Measurements from ENCODE around the gene P2RX4.

The P2RX4 gene

DNA sequence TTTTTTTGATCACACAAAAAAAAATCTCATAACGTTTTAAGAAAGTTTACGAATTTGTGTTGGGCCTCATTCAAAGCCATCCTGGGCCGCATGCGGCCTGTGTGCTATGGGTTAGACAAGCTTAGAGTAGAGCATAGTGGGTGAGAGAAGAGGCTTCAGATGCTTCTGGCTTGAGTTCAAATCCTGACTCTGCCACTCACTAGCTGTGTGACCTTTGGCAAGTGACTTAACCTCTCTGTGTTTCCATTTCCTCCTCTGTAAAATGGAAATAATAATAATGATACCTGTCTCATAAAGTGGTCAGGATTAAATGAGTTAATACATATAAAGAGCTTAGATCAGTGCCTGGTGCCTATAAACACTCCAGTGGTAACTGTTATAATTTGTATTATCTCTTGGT is 6.2 kb downstream of the P2RX4 start:
- TF ChIP-seq ZFX (IDR thresholded peaks at IDR 0.05), result no peak
- TF ChIP-seq, protein P1, sequence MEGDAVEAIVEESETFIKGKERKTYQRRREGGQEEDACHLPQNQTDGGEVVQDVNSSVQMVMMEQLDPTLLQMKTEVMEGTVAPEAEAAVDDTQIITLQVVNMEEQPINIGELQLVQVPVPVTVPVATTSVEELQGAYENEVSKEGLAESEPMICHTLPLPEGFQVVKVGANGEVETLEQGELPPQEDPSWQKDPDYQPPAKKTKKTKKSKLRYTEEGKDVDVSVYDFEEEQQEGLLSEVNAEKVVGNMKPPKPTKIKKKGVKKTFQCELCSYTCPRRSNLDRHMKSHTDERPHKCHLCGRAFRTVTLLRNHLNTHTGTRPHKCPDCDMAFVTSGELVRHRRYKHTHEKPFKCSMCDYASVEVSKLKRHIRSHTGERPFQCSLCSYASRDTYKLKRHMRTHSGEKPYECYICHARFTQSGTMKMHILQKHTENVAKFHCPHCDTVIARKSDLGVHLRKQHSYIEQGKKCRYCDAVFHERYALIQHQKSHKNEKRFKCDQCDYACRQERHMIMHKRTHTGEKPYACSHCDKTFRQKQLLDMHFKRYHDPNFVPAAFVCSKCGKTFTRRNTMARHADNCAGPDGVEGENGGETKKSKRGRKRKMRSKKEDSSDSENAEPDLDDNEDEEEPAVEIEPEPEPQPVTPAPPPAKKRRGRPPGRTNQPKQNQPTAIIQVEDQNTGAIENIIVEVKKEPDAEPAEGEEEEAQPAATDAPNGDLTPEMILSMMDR (conservative IDR thresholded peaks at IDR 0.05), result no peak

DNA sequence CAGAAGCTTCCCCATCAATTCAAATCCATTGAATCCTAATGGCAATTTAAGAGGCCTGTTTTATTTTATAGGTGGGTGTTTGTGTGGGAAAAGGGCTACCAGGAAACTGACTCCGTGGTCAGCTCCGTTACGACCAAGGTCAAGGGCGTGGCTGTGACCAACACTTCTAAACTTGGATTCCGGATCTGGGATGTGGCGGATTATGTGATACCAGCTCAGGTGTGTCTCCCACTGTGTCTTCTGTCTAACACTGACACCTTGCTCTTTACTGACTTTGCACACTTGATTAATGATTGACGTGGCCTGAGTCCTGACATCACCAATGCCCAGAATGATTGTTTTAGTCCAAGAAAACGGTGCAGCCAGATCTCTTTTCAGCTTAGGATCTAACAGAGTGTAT is 7.1 kb downstream of the P2RX4 start:
- no peak for TF ChIP-seq ZFX (IDR thresholded peaks at IDR 0.05)
- TF ChIP-seq, protein P1 (conservative IDR thresholded peaks at IDR 0.05), result no peak
- no peak overlapping the region for H3K27ac ChIP-seq

More for the DNA sequence above, 6.2 kb downstream of the P2RX4 start:
- H3K27ac ChIP-seq, result no peak overlapping the region

DNA sequence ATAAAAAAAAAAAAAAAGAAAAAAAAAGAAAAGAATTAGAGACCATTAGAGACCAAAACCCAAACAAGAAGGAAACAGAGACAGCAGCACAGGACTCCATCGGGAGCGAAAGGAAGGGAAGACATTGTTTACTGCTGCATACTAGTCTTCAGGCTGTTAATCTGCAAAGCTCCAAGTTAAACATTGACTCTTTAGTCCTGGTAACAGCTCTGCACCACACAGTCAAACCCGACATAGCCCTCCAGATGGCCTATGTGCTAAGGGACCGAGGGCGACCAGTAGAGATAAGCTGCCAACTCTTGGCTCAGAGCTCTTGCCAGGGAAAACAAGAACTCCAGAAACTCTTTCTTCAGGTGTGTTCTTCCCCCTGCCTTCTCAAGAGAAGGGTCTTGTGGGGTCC is 7.8 kb downstream of the P2RX4 start:
- H3K27ac ChIP-seq, result no peak overlapping the region
- TF ChIP-seq ZFX (IDR thresholded peaks at IDR 0.05), result no peak
- TF ChIP-seq, protein P1 (conservative IDR thresholded peaks at IDR 0.05), result no peak

- H3K27ac ChIP-seq, result no peak overlapping the region
- TF ChIP-seq, protein P1 (conservative IDR thresholded peaks at IDR 0.05), result no peak
- no peak for TF ChIP-seq ZFX (IDR thresholded peaks at IDR 0.05)
These were observed 8.8 kb downstream of the P2RX4 start for GRCh38 chr12:121218588-121219352.

GRCh38 chr12:121219353-121219986 is 9.5 kb downstream of the P2RX4 start:
- no peak overlapping the region for H3K27ac ChIP-seq
- no peak for TF ChIP-seq ZFX (IDR thresholded peaks at IDR 0.05)
- TF ChIP-seq, protein P1 (conservative IDR thresholded peaks at IDR 0.05), result no peak

DNA sequence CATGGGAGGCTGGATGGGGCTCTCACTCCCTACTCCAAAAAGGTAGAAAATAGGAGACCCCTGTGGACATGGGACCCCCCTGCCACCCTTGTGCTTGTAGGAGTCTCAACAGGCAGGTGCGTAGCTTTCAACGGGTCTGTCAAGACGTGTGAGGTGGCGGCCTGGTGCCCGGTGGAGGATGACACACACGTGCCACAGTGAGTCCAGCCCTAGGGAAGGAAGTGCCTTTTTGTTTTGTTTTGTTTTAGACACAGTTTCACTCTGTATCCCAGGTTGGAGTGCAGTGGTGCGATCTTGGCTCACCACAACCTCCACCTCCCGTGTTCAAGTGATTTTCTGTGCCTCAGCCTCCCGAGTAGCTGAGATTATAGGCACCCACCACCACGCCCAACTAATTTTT is 12.9 kb downstream of the P2RX4 start:
- no peak overlapping the region for H3K27ac ChIP-seq
- no peak for TF ChIP-seq ZFX (IDR thresholded peaks at IDR 0.05)
- TF ChIP-seq, protein P1 (conservative IDR thresholded peaks at IDR 0.05), result no peak

All from C4-2B (cell line).